GM21529 (cell line): ENCODE results near the gene OR52N4.
"Not testable (repeated sequence)": the region's sequence is repeated elsewhere in the genome, so short reads cannot be mapped to it uniquely, and the experiment has no call there.

Experiments
- ATAC-seq: cut with Tn5 transposase; IDR thresholded peaks from one replicate; pipeline ENCODE4 v1.9.1; 2021; ENCODE audit not compliant: unreplicated experiment

Gene OR52N4

DNA sequence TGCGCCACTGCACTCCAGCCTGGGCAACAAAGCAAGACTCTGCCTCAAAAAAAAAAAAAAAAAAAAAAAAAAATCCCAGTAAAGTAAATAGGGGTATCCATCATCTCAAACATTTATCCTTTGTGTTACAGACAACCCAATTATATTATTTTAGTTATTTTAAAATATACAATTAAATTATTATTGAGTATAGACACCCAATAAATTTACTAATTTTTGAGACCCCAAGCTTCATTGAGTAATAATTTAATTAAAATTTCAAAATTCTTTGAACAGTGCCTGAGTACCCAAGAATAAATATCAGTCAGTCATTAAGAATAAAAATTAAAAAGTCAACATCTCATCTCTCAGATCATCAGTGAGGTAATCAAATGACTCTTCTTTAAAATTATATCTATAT lies at the start of gene OR52N4:
OR52N4 (plus strand) TSS at position 301 of the 400 bp plus-strand sequence. CDS start 498 bp downstream, outside the sequence.
- ATAC-seq = no peak

DNA sequence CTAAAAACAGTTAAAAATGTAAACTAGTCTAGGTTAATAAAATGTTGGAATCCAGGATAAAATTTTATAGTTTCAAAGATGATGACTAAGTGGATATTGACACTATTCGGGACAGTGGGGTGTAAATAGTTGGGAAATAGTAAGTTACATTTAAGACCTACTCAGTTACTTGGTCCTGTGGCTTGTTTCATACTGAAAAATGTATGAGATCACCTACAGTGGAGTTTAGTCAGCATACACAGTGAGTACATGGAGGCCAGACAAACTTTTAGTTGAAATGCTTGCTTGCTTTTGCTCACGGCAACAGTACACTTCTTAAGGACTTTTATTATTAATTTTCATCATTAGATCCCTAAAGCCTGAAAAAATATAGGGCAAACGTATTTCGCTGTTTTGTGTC lies 48.4 kb upstream of the OR52N4 start:
- ATAC-seq = no peak

DNA sequence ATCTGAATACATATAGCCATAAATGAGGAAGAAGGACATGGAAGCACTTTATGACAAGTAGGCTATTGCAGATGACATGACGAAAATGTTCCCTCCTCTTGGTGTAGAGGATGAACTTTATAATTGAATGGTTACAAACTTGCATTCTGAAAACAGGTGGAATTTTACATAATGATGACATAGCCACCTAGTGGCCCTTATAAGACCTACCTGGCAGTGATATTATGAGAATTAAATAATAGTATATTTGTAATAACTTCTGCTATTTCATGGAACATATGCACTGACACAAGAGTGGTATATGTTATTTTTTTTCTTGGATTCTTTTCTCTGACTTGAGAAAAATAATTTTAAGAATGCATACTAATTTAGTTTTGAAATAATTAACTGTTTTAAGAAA lies 41.5 kb upstream of the OR52N4 start:
- no peak for ATAC-seq

DNA sequence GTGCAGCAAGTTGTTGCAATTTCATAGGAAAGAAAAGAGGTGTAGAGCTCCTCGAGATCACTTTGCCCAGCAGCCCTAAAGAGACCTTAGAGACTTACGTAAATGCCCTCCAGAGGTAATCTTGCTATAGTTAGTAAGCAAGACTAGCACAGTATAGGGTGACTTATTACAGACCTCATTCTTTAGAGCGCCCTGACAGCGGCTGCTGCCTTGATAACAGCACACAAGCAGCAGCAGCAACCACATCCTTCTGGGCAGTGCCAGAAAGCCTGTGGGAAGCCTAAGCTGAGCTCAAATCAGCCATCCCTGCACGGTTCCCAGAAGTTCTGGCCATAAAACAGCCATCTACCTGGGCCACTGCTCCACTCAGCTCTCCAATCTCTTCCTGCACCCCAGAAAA lies 40.3 kb upstream of the OR52N4 start:
- ATAC-seq = no peak

DNA sequence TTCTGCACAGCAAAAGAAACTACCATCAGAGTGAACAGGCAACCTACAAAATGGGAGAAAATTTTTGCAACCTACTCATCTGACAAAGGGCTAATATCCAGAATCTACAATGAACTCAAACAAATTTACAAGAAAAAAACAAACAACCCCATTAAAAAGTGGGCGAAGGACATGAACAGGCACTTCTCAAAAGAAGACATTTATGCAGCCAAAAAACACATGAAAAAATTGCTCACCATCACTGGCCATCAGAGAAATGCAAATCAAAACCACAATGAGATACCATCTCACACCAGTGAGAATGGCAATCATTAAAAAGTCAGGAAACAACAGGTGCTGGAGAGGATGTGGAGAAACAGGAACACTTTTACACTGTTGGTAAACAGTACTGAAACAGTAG lies 37.5 kb upstream of the OR52N4 start:
- ATAC-seq = not testable (repeated sequence)

DNA sequence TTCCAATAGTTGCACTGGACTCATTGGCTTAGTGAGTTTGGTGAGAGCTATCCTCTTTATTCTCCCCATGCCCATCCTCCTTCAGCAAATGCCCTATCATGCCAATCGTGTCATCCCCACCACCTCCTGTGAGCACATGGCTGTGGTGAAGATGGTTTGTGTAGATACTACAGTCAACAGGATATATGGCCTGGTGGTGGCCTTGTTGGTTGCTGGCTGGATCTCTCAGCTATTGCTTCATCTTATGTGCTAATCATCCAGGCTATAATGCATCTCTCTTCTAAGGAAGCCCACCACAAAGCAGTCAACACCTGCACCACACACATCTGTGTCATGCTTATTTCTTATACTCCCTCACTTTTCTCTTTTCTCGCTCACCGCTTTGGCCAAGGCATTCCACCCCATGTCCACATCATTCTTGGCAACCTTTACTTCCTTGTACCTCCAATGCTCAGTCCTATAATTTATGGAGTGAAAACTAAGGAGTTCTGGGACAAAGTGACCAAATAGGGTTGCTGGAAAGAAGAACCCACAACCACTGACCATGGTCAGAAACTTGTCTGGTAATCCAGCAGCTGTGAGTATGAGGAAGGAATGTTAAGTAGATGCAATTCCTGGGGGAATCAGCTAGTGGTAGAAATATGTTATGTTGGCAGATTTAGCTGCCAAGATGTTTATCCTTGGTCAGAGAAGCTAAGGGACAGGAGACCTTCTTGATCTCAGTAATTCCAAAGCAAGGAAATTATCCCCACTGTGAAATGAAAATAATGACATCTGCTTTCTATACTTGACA lies 34.1 kb upstream of the OR52N4 start:
- no peak for ATAC-seq

DNA sequence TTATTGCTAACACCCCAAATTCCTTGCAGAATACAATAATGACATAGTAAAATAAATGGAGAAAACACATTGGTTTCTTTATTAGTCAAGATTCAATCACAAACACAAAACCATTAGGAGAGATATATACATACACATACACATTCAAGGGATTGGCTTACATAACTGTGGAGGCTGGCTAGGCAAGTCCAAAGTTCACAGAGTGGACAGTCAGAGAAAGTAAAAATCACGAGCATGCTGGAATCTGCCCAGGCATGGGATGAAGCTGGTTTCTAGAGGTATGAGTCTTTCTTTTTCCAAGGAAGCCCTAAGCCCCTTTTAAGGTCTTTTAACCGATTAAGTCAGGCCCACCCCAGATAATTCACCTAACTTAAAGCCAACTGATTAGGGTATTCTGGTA lies 31.4 kb upstream of the OR52N4 start:
- no peak for ATAC-seq

DNA sequence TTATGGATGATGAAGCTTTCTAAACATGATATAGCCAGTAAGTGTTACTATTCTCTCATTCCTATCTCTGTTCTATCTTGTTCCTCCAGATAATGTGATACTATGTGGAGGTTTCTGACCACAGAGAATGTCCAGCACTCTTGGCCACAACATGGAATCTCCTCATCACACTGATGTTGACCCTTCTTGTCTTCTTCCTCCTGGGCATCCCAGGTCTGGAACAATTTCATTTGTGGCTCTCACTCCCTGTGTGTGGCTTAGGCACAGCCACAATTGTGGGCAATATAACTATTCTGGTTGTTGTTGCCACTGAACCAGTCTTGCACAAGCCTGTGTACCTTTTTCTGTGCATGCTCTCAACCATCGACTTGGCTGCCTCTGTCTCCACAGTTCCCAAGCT lies 27.7 kb upstream of the OR52N4 start:
- ATAC-seq = no peak

DNA sequence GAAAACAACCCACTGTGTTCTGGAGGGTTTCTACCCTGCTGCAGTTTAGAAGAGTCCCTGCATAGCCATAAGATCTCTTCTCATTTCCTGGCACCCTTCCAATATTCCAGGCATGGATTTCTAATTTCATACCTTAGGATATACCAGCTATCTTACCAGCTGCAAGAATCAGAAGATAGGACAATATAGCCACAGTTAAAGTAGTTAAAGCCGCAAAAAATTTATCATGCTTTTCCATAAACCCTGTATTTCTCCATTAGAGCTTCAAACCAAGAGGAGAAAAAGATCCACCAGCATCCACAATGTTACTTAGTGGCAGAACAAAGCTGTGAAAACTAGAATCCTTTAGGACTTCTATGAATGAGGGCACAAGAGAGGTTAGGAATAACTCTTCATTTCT lies 26.4 kb upstream of the OR52N4 start:
- ATAC-seq = no peak

DNA sequence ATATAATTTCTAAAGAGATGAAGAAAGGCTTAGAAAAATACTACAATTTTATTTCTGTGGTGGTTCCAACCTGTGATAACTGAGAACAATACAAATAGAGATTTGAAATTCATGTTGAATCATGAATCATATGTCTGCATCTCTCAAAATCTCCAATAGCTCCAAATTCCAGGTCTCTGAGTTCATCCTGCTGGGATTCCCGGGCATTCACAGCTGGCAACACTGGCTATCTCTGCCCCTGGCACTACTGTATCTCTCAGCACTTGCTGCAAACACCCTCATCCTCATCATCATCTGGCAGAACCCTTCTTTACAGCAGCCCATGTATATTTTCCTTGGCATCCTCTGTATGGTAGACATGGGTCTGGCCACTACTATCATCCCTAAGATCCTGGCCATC lies 17.6 kb upstream of the OR52N4 start, which contains the start of gene OR56B1:
OR56B1 (plus strand) TSS at position 53 of the 400 bp plus-strand sequence; CDS start at position 122, 69 bp downstream.
- ATAC-seq = no peak

DNA sequence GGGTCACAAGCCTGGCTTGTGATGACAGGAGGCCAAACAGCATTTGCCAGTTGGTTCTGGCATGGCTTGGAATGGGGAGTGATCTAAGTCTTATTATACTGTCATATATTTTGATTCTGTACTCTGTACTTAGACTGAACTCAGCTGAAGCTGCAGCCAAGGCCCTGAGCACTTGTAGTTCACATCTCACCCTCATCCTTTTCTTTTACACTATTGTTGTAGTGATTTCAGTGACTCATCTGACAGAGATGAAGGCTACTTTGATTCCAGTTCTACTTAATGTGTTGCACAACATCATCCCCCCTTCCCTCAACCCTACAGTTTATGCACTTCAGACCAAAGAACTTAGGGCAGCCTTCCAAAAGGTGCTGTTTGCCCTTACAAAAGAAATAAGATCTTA lies 17.0 kb upstream of the OR52N4 start:
- no peak for ATAC-seq

DNA sequence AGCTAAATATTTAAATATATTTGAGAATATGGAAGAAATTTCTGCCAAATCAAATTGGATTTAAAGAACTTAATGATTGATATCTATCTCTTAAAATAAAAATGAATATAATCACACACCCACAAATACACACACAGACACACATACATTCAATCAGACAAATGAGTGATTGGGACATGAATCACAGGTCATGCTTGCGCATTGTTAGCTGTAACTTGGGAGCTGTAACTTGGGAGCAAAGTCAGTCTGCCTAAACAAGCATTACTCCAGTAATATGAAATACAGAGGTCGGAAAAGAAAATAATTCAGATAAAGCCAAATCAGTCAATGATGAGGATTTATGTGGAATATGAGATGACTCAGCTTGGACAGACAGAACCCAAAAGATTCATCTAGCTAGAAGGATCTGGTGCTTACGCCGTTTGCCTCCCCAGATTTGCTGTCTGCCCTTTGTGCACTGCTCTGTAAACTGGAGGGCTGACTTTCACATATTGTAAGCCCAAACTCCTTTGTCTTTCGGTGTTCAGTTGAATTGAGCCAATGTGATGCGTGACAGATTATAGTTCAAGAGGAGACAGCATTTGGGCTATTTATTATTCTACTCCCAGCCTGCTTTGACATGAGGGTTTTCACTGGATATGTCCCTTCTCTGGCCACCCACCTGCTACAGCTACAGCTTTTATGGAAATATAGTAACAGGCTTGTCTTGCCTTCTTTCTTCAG lies 16.2 kb upstream of the OR52N4 start:
- ATAC-seq = no peak

DNA sequence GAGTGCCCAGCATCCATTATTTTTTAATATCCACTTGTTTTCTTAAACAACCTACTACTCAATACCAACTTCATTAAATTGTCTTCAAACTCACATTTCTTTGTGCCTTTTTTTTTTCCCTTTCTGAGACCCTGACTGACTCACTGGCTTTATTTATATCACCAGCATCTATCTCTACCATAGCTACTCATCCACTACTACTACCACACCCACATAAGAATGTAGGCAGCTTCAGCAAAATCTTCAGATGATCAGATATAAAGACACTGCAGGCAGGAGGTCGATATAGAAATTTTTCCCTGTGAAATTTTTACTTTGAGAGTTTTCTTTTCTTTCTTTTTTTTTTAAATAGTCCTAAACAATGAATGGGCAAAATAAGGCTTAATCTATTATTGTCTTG lies 15.6 kb upstream of the OR52N4 start:
- no peak for ATAC-seq

DNA sequence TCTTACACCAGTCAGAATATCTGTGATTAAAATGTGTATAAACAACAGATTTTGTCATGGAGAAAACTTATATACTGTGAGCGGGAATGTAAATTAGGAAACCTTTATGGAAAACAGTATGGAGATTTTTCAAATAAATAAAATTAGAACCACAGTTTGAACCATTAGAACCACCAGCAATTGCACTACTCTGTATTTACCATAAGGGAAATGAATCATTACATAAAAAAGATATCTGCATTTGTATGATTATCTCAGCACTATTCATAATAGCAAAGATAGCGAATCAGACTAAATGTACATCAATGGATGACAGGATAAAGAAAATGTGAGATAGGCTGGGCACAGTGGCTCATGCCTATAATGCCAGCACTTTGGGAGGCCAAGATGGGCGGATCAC lies 7.4 kb upstream of the OR52N4 start:
- ATAC-seq = no peak

DNA sequence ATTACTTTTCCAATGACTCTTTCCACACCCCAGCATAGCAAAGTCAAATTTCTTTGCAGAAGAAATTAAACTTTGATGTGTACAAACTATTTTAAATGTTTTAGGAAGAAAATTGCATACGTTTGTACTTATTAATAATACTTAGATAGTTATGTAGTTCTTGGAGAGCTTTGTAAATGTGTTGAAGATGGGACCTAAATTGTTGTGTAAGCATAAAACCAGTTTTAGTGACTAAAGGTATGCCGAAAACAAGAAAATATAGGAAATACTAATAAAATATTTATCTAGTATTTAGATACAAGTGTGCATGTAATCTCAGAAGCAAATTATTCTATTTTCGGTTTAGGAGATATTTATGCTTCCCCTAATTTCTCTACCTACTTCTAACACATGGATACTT lies 4.2 kb upstream of the OR52N4 start:
- ATAC-seq = no peak

DNA sequence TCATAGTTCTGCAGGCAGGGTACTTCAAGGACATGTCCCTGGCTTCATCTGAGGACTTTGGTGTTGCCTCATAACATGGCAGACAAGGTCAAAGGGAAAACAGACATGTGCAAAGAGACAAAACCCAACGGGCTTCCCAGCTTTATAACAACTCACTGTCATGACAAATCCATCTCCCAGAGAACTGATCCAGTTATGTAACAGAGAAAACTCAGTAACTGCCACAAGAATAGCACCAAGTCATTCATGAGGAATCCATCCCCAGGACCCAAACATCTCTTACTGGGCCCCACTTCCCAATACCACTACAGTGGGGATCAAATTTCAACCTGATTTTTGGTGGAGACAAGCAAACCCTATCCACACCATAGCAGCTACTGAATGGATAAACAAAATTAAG lies 13.0 kb downstream of the OR52N4 start:
- no peak for ATAC-seq

DNA sequence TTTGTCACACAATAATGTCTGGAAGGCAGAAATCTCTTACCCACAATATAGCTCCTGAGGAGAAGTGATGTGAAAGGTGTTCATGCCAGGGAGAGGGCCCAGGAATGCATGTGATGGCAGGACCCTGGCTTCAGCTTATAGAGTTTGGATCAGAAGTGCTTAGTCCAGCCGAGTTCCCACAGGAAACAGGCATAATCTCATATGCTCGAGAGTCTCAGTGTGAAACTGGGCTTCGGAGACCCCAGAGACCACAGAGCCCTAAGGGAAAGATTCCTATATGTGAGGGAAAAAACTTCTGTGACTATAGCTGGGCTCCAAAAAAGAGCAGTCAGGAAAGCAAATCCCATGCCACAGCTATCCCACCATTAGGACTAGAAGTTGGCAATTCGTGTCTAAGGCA lies 29.2 kb downstream of the OR52N4 start, which contains the start of gene OR52N5:
OR52N5 (minus strand) TSS at position 101 of the 400 bp plus-strand sequence. CDS start 4,721 bp downstream, outside the sequence.
- ATAC-seq = no peak

DNA sequence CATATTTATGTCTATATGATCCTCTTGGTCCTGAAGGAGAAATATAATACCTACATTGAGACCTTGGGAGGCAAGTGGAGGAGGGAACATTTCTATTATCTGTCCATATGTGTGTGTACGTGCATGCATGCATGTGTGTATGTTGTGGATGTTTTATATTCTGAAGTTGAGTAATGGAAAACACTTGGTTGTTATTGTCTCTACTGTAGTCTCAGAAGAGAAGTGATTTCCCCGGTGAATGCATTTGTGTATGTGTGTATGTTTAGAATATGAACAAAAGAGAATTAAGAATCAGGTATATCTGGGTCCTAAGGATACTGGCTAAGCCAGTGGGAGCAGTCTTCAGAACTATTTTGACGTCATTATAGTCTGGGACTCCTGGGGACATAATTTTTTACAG lies 37.1 kb downstream of the OR52N4 start, which contains the start of gene OR52N1:
OR52N1 (minus strand) TSS at position 101 of the 400 bp plus-strand sequence. CDS start 2,449 bp downstream, outside the sequence.
- no peak for ATAC-seq

DNA sequence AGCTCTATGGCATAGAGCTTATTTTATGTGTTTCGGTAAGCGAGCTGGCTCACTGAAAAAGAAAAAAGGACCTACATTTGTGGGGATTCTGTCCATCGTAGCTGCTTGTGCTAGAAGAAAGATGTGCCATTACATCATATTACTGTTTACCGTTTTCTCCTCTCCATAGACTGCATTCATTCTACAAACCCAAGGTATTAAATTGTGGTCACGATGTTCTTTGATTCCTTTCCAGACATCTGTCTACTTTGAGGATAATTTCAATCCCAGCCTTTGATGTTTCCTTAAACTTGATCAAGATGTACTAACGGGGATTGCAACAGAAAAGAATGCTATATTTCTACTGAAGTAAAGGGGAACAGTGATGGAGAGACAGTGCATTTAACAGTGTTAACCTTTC lies 42.5 kb downstream of the OR52N4 start:
- ATAC-seq = no peak

DNA sequence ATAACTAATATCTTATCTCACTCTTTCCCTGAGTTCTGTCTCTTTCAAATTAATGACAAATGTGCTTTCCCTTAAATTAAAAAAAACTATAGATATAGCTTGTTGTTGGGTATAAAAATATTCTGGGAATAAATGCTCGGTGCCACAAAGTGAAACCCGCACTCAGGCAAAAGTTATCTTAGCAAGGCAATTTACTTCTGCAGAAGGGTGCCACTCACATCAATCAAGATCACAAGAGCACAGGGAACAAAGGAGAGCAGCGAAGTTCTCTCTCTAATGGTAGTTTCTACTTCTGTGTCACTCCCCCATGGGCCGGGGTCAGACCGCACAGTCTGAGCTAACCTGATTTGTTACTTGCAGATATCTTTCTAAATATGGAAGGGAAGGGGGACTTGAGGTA lies 49.9 kb downstream of the OR52N4 start:
- no peak for ATAC-seq
